ENCODE results near the gene KLRG1.

The KLRG1 gene

DNA sequence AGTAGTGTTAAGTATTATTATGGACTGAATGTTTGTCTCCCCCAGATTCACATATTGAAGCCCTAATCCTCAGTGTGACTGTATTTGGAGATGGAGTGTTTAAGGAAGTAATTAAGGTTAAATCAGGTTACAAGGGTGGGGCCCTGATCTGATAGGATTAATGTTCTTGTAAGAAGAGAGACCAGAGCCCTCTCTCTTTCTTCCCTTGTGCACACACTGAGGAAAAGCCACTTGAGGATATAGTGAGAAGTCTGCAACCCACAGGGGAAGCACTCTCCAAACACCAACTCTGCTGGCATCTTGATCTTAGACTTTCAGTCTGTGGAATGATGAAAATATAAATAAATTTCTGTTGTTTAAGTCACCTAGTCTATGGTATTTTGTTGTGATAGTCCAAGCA is 2.2 kb upstream of the KLRG1 start:
- no peak for DNase-seq

DNA sequence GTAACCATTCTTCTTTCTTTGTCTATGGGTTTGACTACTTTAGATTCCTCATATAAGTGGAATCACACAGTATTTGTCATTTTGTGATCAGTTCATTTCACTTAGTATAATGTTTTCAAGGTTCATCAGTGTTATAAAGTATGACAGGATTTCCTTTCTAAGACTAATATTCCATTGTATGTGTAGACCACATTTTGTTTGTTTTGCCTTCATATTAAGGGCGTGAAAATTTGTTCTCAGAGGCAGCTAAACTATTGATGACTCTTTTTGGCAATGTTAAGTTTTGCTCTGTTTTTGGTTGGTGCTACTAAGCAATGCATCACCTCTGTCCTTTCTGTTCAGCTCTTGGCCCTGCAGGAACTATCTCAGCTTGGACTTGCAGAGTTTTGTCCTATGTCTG is 1.7 kb upstream of the KLRG1 start:
- no peak for DNase-seq

DNA sequence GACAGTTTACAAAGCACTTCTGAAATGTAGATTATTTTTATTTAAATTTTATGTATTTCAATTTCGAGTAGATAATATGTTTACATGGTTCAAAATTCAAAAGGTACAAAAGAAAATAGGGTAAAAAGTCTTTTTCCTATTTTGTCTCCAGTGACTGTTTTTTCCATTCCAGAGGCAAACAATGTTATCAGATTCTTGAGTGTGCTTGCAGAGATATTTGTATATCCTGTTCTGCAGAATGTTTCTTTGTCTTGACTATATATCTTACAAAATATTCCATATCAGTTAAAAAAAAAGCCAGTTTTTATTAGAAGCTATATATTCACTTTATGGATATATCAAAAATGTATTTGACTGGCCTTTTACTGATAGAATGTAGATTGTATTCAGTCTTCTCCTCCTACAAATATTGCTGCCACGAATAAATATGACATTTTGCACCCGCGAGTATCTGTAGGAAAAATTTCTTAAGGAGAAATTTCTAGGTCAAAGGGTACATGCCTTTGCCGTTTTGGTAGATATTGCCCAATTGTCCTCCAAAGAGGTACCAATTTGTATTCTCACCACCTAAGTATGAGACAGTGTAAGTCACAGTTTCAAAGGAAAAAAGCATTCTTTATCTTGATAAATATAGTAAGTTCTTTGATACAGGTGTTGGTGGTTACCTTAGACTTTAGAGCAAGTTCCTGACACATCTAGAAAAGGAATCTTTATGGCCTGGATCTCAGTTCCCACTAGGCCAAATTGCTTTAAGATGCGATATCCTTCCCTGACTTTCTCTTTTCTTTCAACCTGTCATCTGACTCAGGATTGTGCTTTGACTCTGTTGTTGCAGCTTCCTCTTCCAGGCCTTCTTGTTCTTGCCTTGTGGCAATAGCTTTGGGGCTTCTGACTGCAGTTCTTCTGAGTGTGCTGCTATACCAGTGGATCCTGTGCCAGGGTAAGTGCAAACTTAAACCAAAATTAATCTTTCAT is 2.3 kb downstream of the KLRG1 start:
- DNase-seq, result no peak

DNA sequence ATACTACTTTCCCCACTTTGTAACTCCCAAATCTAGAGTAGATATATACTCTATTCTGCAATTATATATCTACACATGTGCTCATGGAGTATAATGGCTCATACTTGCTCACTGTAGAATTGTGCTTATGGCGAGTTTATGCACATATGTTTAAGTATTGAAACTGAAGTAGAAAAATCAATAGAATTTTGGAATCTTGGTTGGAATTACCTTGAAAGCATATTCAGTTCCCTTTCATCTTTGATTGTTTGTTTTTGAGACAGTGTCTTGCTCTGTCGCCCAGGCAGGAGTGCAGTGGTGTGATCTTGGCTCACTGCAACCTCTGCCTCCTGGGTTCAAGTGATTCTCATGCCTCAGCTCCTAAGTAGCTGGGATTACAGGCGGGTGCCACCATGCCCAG is 4.5 kb downstream of the KLRG1 start:
- DNase-seq, result no peak

DNA sequence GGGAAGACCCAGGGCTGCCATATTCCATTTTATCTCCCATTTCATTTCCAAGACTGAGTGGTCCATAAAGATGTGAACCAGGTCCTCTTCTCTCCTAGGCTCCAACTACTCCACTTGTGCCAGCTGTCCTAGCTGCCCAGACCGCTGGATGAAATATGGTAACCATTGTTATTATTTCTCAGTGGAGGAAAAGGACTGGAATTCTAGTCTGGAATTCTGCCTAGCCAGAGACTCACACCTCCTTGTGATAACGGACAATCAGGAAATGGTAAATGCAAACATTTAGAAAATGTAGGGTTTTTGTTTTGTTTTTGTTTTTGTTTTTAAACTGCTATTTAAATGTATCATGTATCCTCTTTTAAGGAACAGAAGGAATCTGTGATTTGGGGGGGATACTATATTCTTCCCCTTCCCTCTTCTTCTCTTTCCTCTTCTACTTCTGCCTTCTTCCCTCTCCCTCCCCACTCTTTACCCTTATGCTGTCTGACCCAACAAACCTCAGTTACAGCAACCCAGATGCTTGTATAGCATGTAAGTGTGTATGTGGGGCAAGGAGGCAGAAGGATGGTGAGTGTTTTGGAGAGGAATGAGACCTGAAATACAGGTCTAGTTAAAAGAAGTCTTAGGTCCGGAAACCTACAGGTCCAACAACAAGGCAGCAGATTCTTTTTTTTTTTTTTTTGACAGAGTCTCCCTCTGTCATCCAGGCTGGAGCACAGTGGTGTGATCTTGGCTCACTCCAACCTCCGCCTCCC is 5.9 kb downstream of the KLRG1 start:
- DNase-seq, result no peak

DNA sequence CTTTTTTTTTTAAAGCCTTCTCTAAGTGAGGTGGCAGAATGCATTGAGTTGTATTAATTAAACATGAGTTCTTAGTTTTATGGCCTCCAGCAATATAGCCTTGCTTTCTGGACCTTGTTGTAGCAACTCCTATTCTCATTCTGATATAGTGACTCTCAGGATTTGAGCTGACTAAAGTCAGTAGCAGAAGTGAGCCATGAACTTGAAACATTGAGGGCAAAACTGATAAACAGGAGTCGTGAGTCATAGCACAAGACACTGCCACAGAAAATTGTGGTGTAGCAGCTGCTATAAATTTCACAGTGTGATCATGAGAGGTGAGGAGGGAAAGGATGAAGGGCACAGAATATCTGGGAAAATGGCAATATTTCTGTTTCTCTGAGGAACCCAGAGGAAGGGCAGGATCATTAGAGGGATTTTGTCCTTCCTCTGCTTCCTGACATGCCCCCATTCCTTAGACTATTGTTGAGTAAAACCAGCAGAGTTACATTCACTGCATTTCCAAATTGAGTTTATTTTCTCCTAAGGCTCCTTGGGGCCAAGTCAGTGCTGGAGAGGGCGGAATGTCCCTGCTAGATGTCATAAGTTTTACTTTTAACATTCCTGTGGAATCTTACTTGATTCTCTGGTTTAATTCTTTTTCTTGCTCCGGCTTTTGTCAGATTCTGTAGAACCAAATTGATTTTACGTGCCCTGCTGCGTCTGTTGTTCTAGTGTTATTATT is 7.5 kb downstream of the KLRG1 start:
- DNase-seq, result peak; percentile 20

DNA sequence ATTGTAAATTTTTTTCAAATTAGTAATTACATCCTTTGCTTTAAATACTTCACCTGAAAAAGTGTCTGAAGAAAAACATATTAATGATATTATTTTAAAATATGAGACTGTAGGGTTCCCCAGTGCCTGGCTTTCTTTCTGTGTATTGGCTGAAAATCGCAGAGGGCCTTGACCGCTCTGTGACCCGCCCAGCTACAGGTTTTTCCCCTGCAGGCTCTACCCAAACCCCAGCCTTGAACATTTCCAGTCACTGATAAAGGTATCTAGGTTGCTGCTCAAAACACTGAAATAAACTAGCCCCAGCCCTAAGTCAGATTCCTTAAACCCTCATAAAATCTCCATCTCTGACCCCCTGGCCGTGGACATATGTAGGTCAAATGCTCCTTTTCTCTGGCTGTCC is 11.9 kb downstream of the KLRG1 start:
- DNase-seq, result no peak

DNA sequence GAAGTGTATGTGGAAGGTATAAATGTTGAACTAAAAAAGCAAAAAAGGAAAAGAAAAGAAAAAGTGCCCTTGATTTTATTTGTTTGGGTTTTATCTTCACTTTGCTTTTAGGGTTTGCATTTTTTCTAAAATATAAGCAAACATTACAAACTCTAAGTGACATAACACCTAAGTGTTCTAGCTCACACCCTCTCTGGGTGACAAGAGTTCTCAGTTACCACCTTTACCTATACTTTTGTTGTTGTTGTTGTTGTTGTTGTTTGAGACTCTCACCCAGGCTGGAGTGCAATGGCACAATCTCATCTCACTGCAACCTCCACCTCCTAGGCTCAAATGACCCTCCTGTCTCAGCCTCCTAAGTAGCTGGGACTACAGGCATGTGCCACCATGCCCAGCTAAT is 13.0 kb downstream of the KLRG1 start:
- DNase-seq, result no peak

DNA sequence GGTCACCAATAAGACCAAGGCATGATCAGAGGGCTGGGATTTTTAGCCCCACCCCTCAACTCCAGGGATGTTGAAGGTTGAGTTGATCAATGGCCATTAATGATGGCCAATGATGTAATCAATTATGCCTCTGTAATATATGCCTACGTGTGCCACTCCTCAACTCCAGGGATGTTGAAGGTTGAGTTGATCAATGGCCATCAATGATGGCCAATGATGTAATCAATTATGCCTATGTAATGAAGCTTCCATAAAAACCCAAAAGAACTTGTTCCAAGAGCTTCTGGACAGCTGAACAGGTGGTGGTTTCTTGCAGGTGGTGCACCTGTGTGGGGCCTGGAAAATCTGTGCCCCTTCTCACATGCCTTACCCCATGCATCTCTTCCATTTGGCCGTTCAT is 33.2 kb downstream of the KLRG1 start:
- no peak for DNase-seq

DNA sequence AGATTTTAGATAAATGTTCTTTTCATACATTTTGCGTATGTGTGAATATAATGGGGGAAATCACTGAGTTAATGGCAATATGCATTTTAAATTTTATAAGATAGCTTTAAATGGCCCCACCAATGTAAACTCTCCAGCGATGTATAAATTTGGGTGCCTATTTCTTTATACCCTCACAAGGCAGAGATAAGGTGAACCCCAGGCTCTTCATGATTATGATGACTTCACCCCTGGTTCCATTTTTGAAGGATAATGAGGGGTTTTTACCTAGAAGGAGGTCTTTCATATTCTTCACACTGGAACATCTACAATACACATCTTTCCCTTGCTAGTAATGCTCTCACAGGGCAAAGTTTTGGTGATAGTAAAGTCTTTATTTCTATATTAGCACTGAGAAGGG is 35.2 kb downstream of the KLRG1 start:
- DNase-seq, result no peak

DNA sequence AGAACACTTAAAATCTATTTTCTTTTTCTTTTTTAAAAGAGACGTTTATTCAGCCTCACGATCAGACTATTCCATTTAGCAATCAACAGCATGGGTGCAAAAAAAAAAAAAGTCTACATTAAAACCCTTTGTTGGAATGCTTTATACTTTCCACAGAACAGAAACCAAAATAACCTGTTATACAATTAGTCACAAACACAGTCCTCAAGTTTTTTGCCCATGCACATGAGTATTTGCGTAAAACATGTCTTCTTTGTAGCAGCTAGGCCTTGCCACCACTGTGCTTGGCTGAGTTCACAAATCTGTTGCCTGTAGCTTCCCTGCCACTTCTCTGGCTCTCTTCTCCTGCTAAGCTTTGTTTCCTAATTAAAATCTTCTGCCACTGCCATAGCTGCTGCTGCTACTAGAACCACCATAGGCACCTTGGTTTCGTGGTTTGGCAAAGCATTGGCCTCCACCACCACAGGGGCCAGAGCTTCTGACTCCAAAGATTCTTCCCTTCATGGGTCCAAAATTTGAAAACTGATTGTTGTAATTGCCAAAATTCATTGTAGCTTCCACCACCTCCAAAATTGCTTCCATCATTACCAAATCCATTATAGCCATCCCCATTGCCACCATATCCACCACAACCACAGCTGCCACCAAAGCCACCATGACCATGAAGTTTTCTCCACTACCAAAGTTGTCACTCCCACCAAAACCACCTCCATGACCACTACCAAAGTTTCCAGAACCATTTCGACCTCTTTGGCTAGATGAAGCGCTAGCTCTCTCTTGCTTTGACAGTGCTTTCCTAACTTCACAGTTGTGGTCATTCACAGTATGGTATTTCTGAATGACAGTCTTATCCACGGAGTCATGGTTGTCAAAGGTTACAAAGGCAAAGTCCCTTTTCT is 38.1 kb downstream of the KLRG1 start:
- no peak for DNase-seq

DNA sequence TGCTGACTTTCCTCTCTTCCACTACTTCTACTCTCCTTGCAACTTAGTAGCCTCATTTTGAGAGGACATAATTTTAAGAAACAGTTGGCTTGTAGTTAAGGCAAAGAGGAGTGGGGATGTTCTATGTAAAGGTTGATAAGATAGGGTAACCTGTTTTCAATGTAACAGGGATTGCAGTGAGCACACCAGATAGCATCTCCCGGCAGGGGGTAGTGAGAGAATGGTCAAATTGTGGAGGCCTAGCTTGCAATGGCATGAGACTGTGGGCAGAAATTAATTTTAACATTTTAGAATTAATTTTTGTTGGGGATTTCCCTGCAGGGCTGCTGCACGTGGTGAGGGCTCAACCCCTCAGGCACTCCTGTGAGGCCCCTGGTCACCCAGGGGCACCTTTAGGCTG is 41.4 kb downstream of the KLRG1 start:
- no peak for DNase-seq

DNA sequence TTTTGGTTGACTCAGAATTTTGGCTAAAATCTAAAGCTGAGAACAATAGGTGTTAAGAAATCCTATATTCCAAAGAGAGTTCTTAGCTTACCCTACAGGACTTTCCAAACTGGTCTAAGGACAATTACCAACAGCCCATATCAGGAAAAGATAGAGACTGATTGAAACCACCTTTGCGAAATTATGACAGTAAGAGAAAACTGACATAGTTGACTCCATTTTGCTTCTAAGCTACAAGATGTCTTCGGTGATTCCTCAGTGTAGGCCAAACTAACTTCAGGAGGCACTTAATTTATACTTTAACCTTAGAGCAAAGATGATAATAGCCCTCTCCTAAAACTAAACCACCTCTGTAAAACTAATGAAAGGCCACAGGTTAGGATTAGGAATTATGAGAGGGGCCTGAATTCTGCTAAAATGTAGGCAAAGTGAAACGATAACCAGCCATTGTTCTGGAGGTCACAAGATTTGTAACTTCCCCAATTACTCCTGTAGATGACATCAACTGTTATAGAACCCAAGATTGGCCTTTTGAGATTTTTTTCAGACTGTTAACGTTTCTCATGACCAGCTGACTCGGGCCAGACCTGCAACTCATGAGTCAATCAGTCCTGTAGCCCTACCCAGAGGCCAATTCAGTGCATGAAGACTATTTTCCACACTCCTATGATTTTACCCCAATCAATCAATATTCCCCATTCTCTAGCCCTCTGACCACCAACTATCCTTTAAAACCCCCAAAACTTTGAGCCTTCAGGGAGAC is 43.0 kb downstream of the KLRG1 start:
- DNase-seq, result no peak

DNA sequence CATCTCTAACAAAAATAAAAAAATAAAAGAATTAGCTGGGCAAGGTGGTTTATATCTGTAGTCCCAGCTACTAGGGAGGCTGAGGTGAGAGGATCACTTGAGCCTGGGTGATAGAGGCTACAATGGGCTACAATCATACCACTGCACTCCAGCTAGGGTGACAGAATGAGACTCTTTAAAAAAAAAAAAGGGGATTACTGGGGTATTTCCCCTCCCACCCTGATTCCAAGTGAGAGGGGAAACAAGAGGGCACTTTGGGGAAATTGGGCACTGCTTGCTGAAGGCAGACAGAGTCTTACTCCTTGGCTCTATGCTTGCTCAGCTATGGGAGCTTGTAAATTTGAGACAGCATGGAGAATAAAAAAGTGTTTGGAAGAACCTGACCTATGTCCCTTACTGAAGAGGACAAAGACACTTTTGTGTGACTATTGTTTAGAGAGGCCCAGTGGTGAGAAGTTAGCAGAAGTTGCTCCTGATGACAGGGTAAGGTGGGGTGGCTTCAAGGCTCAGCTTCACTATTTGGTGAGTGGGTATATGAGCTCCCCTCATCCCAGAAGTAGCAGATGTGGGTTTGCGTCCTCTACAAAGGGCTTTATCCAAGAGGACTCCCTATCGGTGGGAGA is 44.0 kb downstream of the KLRG1 start:
- no peak for DNase-seq

DNA sequence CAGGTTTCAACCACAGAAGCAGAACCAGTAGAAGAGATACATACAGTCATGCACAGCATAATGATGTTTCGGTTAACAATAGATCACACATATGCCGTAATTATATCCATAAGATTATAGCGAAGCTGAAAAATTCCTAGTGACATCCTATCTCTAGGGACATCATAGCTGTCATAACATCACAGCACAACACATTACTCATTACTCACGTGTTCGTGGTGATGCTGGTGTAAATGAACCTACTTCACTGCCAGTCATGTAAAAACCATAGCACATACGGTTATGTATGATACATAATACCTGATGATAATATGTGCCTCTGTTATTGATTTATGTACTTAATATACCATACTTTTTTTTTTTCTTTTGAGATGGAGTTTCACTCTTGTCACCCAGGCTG is 44.7 kb downstream of the KLRG1 start:
- no peak for DNase-seq

DNA sequence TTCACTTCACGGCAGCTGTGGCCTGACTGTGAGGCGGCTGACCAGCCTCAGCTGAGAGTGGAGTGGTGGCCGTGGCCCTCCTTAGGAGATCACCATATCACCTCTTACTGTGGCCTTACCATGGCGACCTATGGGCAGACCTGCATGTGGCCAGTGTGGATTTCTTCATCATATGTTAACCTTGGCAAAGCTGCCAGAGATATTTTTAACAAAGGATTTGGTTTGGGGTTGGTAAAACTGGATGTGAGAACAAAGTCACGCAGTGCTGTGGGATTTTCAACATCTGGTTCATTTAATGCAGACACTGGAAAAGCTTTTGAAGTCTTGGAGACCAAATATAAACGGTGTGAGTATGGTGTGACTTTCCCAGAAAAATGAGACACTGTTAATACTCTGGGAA is 46.9 kb downstream of the KLRG1 start:
- DNase-seq, result no peak

DNA sequence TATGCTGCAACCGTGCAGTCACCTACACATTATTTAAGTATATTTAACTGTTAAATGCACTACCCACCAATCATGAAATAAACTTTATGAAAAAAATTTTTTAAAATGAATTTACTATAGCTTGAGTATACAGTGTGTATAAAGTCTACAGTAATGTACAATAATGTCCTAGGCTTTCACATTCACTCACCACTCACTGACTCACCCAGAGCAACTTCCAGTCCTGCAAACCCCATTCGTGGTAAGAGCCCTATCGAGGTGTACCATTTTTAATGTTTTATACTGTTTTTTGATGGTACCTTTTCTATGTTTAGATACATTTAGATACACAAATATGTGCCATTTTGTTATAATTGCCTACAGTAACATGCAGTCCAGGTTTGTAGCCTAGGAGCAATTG is 48.1 kb downstream of the KLRG1 start:
- no peak for DNase-seq

DNA sequence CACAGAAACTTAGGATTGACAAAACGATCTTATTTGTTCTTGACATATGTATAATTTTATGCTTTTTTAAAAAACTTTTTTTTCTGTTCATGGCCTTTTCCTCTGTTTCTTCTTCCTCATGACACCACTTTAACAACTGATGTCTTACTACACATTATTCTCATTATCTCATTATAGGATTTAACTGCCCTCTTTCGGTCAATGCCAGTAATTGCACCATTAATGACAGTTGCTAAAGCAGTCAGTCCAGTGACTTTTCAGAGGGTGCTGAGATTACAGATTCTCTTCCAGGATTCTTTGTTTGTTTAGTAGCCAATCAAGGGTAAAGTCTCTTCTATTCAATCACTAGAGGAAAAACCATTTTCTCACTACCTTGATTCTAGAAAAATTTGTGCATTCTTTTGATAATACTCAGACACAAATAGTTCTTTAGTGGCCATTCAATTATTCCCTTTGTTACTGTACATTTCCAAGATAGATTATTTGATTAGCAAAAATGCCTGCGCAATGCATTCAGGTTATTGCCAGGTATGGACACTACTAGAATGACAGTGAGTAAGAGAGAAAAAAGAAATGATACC is 50.1 kb downstream of the KLRG1 start:
- DNase-seq, result no peak

DNA sequence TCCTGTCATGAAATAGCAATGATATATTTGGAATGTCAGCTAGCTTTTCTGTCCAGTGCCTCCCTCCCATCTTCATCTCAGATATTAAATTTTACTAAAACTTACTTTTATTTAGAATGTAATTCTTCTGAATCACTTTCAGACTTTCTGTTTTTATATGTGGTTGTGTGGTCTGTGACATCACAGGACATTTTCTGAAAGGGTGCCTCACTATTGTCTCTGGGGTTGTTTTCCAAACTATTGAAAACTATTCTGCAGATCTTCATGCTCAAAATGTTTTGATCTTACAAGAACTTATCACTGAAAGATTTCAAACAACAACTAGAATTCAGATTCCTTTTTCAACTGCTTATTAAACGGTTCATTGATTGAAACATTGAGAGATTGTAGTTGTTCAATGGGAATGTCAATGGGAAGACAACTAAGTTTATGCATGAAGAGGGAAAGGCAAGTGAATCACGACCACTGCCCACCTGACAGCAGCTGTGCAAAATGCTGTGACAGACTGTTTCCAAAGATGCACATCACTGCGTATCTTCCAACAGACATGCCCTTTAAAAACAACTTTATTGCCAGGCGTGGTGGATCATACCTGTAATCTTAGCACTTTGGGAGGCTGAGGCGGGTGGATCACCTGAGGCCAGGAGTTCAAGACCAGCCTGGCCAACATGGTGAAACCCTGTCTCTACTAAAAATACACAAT is 51.3 kb downstream of the KLRG1 start:
- DNase-seq, result no peak

DNA sequence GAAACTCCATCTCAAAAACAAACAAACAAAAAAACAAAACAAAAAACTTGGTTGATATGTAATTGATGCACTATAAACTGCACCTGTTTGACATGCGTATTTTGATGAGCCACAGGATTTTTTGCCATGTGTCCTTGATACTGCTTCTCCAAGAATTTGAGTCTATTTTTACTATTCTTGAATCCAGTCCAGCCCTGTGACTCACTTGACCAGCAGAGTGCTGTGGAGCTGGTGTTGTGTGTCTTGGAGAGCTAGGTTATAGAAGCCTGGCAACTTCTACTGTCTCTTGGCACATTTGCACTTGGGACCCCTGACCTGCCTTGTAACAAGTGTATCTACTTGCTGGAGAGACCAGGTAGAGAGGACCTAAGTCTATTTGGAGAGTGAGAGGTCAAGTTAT is 52.0 kb downstream of the KLRG1 start:
- DNase-seq, result no peak

Data from SIG-M5 (cell line).